Skeletal muscle tissue (tissue), 4 donors: ENCODE results near the gene SLC8A1. TPM values are rescaled to one million over a fixed set of nuclear protein-coding genes. Genes with fewer than 3 reads are reported as not detected.

Experiments
- H3K27ac ChIP-seq: one replicate; pipeline ENCODE4 v1.7.0; 2013; ENCODE audit warnings: mild to moderate bottlenecking, low read depth, low read length, inconsistent platforms
- H3K27me3 ChIP-seq, 3 donors: one replicate each; pipeline ENCODE4 v1.7.0; 2013; ENCODE audit warnings: low read length in 3 of 3; ENCODE audit not compliant: control insufficient read depth in 3 of 3, insufficient read depth in 3 of 3
- H3K36me3 ChIP-seq, 3 donors: one replicate each; pipeline ENCODE4 v1.7.0; 2013; ENCODE audit warnings: low read length in 3 of 3; ENCODE audit not compliant: control insufficient read depth in 3 of 3, insufficient read depth in 3 of 3
- H3K4me1 ChIP-seq, 3 donors: one replicate each; pipeline ENCODE4 v1.7.0; 2013; ENCODE audit warnings: low read length in 3 of 3, mild to moderate bottlenecking in 3 of 3; ENCODE audit not compliant: control insufficient read depth in 3 of 3, insufficient read depth in 3 of 3
- H3K4me3 ChIP-seq, 3 donors: one replicate each; pipeline ENCODE4 v1.7.0; 2013; ENCODE audit warnings: low read length in 3 of 3
- H3K9ac ChIP-seq, 3 donors: one replicate each; pipeline ENCODE4 v1.7.0; 2013; ENCODE audit warnings: low read length in 3 of 3, mild to moderate bottlenecking in 3 of 3, moderate library complexity in 2 of 3, low read depth in 1 of 3
- H3K9me3 ChIP-seq, 3 donors: one replicate each; pipeline ENCODE4 v1.7.0; 2013; ENCODE audit warnings: low read length in 3 of 3; ENCODE audit not compliant: control insufficient read depth in 3 of 3
- total RNA-seq: library from RNA; depleted of rRNA; stranded (reverse); fragments of >200 nt; gene quantifications from one replicate; pipeline ENCODE4 v1.2.3, GENCODE V29; 2014
- donor health status: Osteomylitis.

Gene SLC8A1
- total RNA-seq, 1 donor from 2014 or later = 45.9 TPM

DNA sequence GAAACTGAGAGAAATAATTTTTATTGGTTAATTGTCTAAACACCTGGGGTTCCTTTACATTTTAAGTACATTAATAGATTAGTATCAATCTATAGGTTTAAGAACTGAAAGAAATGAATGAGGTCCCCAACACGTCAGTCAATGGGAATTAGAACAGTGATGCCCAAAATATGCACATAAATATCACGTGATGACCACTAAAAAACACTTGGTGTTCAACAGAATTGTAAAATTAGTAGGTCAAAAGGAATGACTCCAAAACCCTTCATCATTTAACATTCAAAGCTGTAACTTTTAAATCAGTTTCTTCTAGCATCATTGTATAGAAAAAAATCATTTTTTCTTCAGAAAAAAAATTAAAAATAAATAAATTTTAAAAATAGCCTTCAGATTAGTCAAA, 140.9 kb downstream of the SLC8A1 start:
- Histone ChIP-seq H3K9me3 (peaks cover 0 to 6% (median 3%) of the 10 kb centered on the region in 3 donors), H3K36me3 (no peaks in the 10 kb centered on the region), H3K4me1 (no peaks in the 10 kb centered on the region), H3K27me3 (no peaks in the 10 kb centered on the region), H3K27ac (no peak overlapping the region), H3K9ac (no peak overlapping the region), H3K4me3 (no peak overlapping the region)

GRCh38 chr2:40310303-40310702, 141.6 kb downstream of the SLC8A1 start:
- Histone ChIP-seq H3K9ac (no peak overlapping the region), H3K4me1 (no peaks in the 10 kb centered on the region), H3K4me3 (no peak overlapping the region), H3K9me3 (peaks cover 0 to 6% (median 3%) of the 10 kb centered on the region in 3 donors), H3K27me3 (no peaks in the 10 kb centered on the region), H3K27ac (no peak overlapping the region), H3K36me3 (no peaks in the 10 kb centered on the region)

DNA sequence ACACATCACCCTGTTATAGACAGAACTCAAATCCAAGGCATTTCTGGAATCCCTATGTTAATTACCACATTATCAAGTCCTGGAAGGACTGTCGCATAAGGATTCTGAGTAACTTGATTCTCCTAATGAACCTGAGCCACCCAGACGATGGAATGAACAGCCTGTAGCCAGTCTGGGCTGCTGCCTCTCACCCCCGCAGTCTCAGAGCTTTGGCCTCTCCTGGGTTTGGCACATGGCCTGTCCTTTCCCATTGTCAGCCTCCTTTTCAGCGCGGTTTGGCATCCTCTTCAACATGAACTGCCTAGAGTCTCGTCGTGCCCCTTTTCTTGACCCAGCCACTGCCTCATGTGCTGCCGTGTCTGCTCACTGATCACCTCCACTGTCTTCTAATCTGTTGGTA, 147.6 kb downstream of the SLC8A1 start:
- Histone ChIP-seq H3K27ac (no peak overlapping the region), H3K4me1 (peaks cover 0 to 3% (median 0%) of the 10 kb centered on the region in 3 donors), H3K4me3 (no peak overlapping the region), H3K9me3 (no peaks in the 10 kb centered on the region), H3K27me3 (no peaks in the 10 kb centered on the region), H3K36me3 (no peaks in the 10 kb centered on the region), H3K9ac (no peak overlapping the region)

- H3K27ac ChIP-seq = no peak overlapping the region
- peaks cover 0 to 3% (median 0%) of the 10 kb centered on the region in 3 donors for H3K4me1 ChIP-seq
- H3K4me3 ChIP-seq = no peak overlapping the region
- no peaks in the 10 kb centered on the region for H3K9me3 ChIP-seq
- H3K27me3 ChIP-seq = no peaks in the 10 kb centered on the region
- H3K9ac ChIP-seq = no peak overlapping the region
- H3K36me3 ChIP-seq = no peaks in the 10 kb centered on the region
Measured at GRCh38 chr2:40303746-40304145, 148.1 kb downstream of the SLC8A1 start.

DNA sequence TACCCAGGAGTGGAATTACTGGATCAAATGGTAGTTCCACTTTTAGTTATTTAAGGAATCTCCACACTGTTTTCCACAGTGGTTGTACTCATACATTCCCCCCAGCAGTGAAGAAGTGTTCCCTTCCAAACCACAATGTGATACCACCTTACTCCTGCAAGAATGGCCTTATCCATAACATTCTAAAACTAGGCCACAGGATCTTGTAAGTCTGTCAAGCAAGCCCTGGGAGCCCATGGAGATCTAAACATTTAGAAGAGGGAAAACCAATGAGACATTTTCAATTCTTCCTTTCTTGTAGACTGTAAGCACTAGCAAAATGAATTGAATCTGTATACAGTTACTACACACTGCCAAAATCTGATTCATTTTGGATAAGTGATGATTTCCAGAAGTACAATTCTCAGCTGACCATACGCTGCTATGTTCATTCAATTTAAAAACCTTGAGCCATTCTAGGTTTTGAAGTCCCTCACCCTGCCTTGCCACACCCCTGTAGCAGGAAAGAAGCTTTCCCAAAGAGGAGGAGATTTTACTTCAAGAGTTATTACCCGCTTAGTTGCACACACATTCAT, 149.1 kb downstream of the SLC8A1 start:
- H3K27me3 ChIP-seq = no peaks in the 10 kb centered on the region
- H3K4me3 ChIP-seq = no peak overlapping the region
- no peak overlapping the region for H3K27ac ChIP-seq
- peaks cover 0 to 3% (median 0%) of the 10 kb centered on the region in 3 donors for H3K4me1 ChIP-seq
- no peaks in the 10 kb centered on the region for H3K36me3 ChIP-seq
- no peaks in the 10 kb centered on the region for H3K9me3 ChIP-seq
- H3K9ac ChIP-seq = no peak overlapping the region

DNA sequence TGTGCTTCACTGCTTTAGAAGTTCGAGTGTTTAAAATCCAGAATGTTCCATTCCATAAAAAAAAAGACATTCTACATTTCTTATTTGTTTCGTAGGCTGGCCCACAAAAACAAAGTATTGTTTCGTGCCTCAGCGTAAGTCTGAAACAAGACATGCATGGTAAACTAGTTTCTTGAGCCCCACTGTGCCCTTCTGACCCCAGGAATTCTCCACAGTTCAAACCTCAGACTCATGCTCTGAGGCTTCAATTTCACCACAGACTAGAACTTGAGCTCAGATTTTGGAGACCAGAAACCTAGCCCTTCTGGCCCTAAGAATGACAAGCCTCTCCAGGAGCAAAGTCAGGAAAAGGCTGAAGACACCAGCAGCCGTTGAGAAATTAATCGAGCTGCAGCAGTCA, 151.5 kb downstream of the SLC8A1 start:
- H3K4me1 ChIP-seq = peaks cover 0 to 3% (median 0%) of the 10 kb centered on the region in 3 donors
- H3K36me3 ChIP-seq = no peaks in the 10 kb centered on the region
- no peak overlapping the region for H3K27ac ChIP-seq
- H3K9me3 ChIP-seq = no peaks in the 10 kb centered on the region
- H3K27me3 ChIP-seq = no peaks in the 10 kb centered on the region
- H3K9ac ChIP-seq = no peak overlapping the region
- H3K4me3 ChIP-seq = no peak overlapping the region

DNA sequence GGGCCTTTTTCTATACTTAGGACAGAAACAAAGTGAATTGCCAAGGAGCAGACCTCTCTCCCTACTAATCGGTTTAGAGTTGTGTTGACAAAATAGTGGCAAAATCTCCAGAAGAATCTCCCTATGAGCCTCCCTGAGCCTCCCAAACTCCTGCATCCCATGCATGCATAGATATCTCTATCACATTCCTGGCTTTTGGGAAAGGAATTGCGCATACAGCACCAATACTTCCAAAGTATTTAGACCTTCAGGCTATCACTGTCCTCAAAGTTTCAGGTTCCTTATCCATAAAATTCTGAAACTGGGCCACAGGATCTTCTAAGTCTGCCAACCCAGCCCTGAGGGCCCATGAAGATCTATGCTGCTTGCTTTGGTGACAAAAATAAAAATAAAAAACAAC, 152.1 kb downstream of the SLC8A1 start:
- peaks cover 0 to 3% (median 0%) of the 10 kb centered on the region in 3 donors for H3K4me1 ChIP-seq
- no peak overlapping the region for H3K9ac ChIP-seq
- H3K36me3 ChIP-seq = no peaks in the 10 kb centered on the region
- H3K27ac ChIP-seq = no peak overlapping the region
- H3K27me3 ChIP-seq = no peaks in the 10 kb centered on the region
- H3K4me3 ChIP-seq = no peak overlapping the region
- no peaks in the 10 kb centered on the region for H3K9me3 ChIP-seq

GRCh38 chr2:40299173-40299572, 152.7 kb downstream of the SLC8A1 start:
- H3K4me3 ChIP-seq = no peak overlapping the region
- no peak overlapping the region for H3K27ac ChIP-seq
- H3K9ac ChIP-seq = no peak overlapping the region
- H3K27me3 ChIP-seq = no peaks in the 10 kb centered on the region
- no peaks in the 10 kb centered on the region for H3K4me1 ChIP-seq
- no peaks in the 10 kb centered on the region for H3K36me3 ChIP-seq
- no peaks in the 10 kb centered on the region for H3K9me3 ChIP-seq

GRCh38 chr2:40298026-40298425, 153.9 kb downstream of the SLC8A1 start:
- Histone ChIP-seq H3K4me3 (no peak overlapping the region), H3K27ac (no peak overlapping the region), H3K27me3 (no peaks in the 10 kb centered on the region), H3K9ac (no peak overlapping the region), H3K9me3 (no peaks in the 10 kb centered on the region), H3K36me3 (no peaks in the 10 kb centered on the region), H3K4me1 (no peaks in the 10 kb centered on the region)

- H3K4me1 ChIP-seq = peaks cover 0 to 2% (median 0%) of the 10 kb centered on the region in 3 donors
Measured at GRCh38 chr2:40292291-40292690, 159.6 kb downstream of the SLC8A1 start.

More at GRCh38 chr2:40292291-40292690, 159.6 kb downstream of the SLC8A1 start:
- Histone ChIP-seq H3K9ac (no peak overlapping the region), H3K4me3 (no peak overlapping the region), H3K27ac (no peak overlapping the region), H3K36me3 (no peaks in the 10 kb centered on the region), H3K27me3 (no peaks in the 10 kb centered on the region), H3K9me3 (no peaks in the 10 kb centered on the region)
